A549 (cell line): ENCODE data around the gene ARHGEF19.

Source experiments
- EHMT2 ChIP-seq: fragments of 200-600 bp; sonication (generic); IDR thresholded peaks from 2 replicates; pipeline ENCODE4 v1.6.1; 2016; ENCODE audit warnings: antibody characterized with exemption, low read depth, mild to moderate bottlenecking, moderate library complexity
- EP300 ChIP-seq, 2 experiments: fragments of >200 bp; sonication (Bioruptor Twin); formaldehyde crosslinking; IDR thresholded peaks; 2 replicates in 1 of 2; 3 replicates in 1 of 2; pipeline ENCODE4 v1.6.1; 2016 to 2017
- MAFK ChIP-seq: fragments of 450-650 bp; IDR thresholded peaks from 2 replicates; pipeline ENCODE4 v1.6.1; 2014; ENCODE audit not compliant: partially characterized antibody
- POLR2A ChIP-seq: IDR thresholded peaks from 2 replicates; pipeline ENCODE4 v1.6.1; 2012; ENCODE audit warnings: mild to moderate bottlenecking, low read length
- ZC3H11A ChIP-seq: fragments of 450-650 bp; IDR thresholded peaks from 2 replicates; pipeline ENCODE4 v1.6.1; 2014; ENCODE audit warnings: antibody characterized with exemption, mild to moderate bottlenecking
- TF ChIP-seq, protein P1 (sequence below): fragments of >200 bp; sonication (Bioruptor Twin); formaldehyde crosslinking; IDR thresholded peaks from 3 replicates; pipeline ENCODE4 v1.5.1; 2016
- TF ChIP-seq, protein P2 (sequence below): IDR thresholded peaks from 2 replicates; pipeline ENCODE4 v1.6.1; 2012

DNA sequence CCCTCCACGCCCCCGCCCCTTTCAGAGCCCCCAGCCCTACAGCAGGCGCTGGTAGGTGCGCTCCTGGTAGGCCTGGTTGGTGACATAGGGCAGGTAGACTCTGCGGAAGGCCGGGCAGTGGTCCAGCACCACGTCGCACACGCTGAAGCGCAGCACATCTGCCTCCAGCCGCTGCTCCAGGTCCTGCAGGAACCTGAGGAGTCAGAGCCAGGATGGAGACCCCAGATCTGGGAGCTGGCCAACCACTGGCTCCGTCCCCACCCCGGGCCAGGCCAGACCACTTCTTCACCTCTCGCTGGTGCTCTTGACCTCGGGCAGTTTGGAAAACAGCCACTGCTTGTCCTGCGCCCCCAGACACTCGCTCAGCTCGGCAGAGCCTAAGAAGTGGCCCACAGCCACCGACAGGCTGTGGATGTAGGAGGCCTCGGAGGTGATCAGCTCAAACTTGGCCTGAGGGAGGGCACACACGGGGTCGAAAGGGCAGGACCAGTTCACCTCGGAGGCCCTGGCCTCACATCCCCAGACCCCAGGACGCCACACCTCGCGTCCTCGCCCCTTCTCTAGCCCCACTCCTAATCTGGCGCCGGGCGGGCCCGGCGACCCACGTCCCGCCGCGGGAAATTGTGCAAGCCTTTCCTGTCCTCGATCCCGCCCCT, 6.4 kb downstream of the ARHGEF19 start:
- TF ChIP-seq, protein P1, sequence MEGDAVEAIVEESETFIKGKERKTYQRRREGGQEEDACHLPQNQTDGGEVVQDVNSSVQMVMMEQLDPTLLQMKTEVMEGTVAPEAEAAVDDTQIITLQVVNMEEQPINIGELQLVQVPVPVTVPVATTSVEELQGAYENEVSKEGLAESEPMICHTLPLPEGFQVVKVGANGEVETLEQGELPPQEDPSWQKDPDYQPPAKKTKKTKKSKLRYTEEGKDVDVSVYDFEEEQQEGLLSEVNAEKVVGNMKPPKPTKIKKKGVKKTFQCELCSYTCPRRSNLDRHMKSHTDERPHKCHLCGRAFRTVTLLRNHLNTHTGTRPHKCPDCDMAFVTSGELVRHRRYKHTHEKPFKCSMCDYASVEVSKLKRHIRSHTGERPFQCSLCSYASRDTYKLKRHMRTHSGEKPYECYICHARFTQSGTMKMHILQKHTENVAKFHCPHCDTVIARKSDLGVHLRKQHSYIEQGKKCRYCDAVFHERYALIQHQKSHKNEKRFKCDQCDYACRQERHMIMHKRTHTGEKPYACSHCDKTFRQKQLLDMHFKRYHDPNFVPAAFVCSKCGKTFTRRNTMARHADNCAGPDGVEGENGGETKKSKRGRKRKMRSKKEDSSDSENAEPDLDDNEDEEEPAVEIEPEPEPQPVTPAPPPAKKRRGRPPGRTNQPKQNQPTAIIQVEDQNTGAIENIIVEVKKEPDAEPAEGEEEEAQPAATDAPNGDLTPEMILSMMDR, result no peak
- TF ChIP-seq EP300 (IDR thresholded peaks at IDR 0.05), result no peak
- no peak for TF ChIP-seq EHMT2
- TF ChIP-seq, protein P2, sequence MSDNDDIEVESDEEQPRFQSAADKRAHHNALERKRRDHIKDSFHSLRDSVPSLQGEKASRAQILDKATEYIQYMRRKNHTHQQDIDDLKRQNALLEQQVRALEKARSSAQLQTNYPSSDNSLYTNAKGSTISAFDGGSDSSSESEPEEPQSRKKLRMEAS, result no peak
- TF ChIP-seq POLR2A, result no peak
- TF ChIP-seq MAFK, result no peak
- no peak for TF ChIP-seq ZC3H11A
